Measurements from ENCODE around the gene PHF3.
"Not testable (repeated sequence)": the region's sequence is repeated elsewhere in the genome, so short reads cannot be mapped to it uniquely, and the experiment has no call there.

Gene PHF3

GRCh38 chr6:63730311-63730710 lies 94.7 kb downstream of the PHF3 start:
- in situ Hi-C loops (cut with MboI; ENCODE audit: low sequenced_read_pairs, unreplicated experiment), result no loop called here
- no peak for DNase-seq (ENCODE audit: low spot score)
- no peak for TF ChIP-seq CTCF (IDR thresholded peaks at IDR 0.05; ENCODE audit: borderline replicate concordance, control extremely low read depth, extremely low read depth, insufficient read depth, missing control alignments)

GRCh38 chr6:63731930-63732329 lies 96.3 kb downstream of the PHF3 start:
- in situ Hi-C loops (cut with MboI; ENCODE audit: low sequenced_read_pairs, unreplicated experiment), result no loop called here
- TF ChIP-seq CTCF (IDR thresholded peaks at IDR 0.05; ENCODE audit: borderline replicate concordance, control extremely low read depth, extremely low read depth, insufficient read depth, missing control alignments), result no peak
- no peak for DNase-seq (ENCODE audit: low spot score)

GRCh38 chr6:63732336-63732735 lies 96.7 kb downstream of the PHF3 start:
- no peak for DNase-seq (ENCODE audit: low spot score)
- no peak for TF ChIP-seq CTCF (IDR thresholded peaks at IDR 0.05; ENCODE audit: borderline replicate concordance, control extremely low read depth, extremely low read depth, insufficient read depth, missing control alignments)
- in situ Hi-C loops (cut with MboI; ENCODE audit: low sequenced_read_pairs, unreplicated experiment), result no loop called here

GRCh38 chr6:63734923-63735322 lies 99.3 kb downstream of the PHF3 start:
- no peak for TF ChIP-seq CTCF (IDR thresholded peaks at IDR 0.05; ENCODE audit: borderline replicate concordance, control extremely low read depth, extremely low read depth, insufficient read depth, missing control alignments)
- in situ Hi-C loops (cut with MboI; ENCODE audit: low sequenced_read_pairs, unreplicated experiment), result no loop called here
- no peak for DNase-seq (ENCODE audit: low spot score)

- DNase-seq (ENCODE audit: low spot score); in situ Hi-C loops (cut with MboI; ENCODE audit: low sequenced_read_pairs, unreplicated experiment): not testable (repeated sequence)
These were observed 102.6 kb downstream of the PHF3 start for GRCh38 chr6:63738190-63738589.

- in situ Hi-C loops (cut with MboI; ENCODE audit: low sequenced_read_pairs, unreplicated experiment), result no loop called here
- no peak for TF ChIP-seq CTCF (IDR thresholded peaks at IDR 0.05; ENCODE audit: borderline replicate concordance, control extremely low read depth, extremely low read depth, insufficient read depth, missing control alignments)
- no peak for DNase-seq (ENCODE audit: low spot score)
These were observed 103.6 kb downstream of the PHF3 start for GRCh38 chr6:63739094-63739687.

GRCh38 chr6:63740709-63741108 lies 105.1 kb downstream of the PHF3 start:
- no peak for TF ChIP-seq CTCF (IDR thresholded peaks at IDR 0.05; ENCODE audit: borderline replicate concordance, control extremely low read depth, extremely low read depth, insufficient read depth, missing control alignments)
- no peak for DNase-seq (ENCODE audit: low spot score)
- in situ Hi-C loops (cut with MboI; ENCODE audit: low sequenced_read_pairs, unreplicated experiment), result no loop called here

All from GM13976 (cell line).